Thoracic aorta (tissue), 2 donors: Measurements from ENCODE around the gene MROH8. TPM values are rescaled to one million over a fixed set of nuclear protein-coding genes. Genes with fewer than 3 reads are reported as not detected.

ENCODE experiments used
- ATAC-seq: fragments of 150-250 bp; one replicate; pipeline ENCODE4 v1.8.0; 2017; ENCODE audit warnings: low read depth; ENCODE audit not compliant: insufficient number of reproducible peaks, low FRiP score
- DNase-seq: peaks from one replicate; pipeline ENCODE4 v3.0.0-alpha.2; 2020; ENCODE audit warnings: low spot score
- H3K27ac ChIP-seq, 2 donors: fragments of 200-600 bp; sonication (generic); 1 replicate in 1 of 2; 2 replicates in 1 of 2; pipeline ENCODE4 v1.5.1; 2016; ENCODE audit warnings: mild to moderate bottlenecking in 2 of 2, moderate library complexity in 2 of 2
- H3K27me3 ChIP-seq: fragments of 200-600 bp; sonication (generic); replicated peaks from 2 replicates; pipeline ENCODE4 v1.6.0; 2016; ENCODE audit warnings: mild to moderate bottlenecking; ENCODE audit not compliant: insufficient read depth
- H3K36me3 ChIP-seq: fragments of 200-600 bp; sonication (generic); one replicate; pipeline ENCODE4 v1.5.1; 2016
- H3K4me1 ChIP-seq, 2 donors: fragments of 200-600 bp; sonication (generic); 1 replicate in 1 of 2; 2 replicates in 1 of 2; pipeline versions ENCODE4 v1.5.1 to v1.6.0; 2016; ENCODE audit warnings: low read depth in 2 of 2, mild to moderate bottlenecking in 1 of 2; ENCODE audit not compliant: control insufficient read depth in 1 of 2
- H3K4me3 ChIP-seq: fragments of 200-600 bp; sonication (generic); 2 replicates; pipeline ENCODE4 v1.5.1; 2016; ENCODE audit warnings: mild to moderate bottlenecking
- H3K9me3 ChIP-seq: fragments of 200-600 bp; sonication (generic); 2 replicates; pipeline ENCODE4 v1.5.1; 2016
- CTCF ChIP-seq: fragments of 200-600 bp; sonication (generic); IDR thresholded peaks from one replicate; pipeline ENCODE4 v1.5.1; 2019; ENCODE audit warnings: antibody characterized with exemption
- total RNA-seq, 2 donors: library from RNA; depleted of rRNA; stranded (reverse); fragments of >200 nt; gene quantifications; one replicate each; pipeline versions ENCODE4 v1.1.0 to v1.2.3, GENCODE V29; 2016

MROH8 gene
- total RNA-seq, 2 donors from 2014 or later: 1.6 to 12.7 TPM

GRCh38 chr20:37123441-37123840 lies 55.9 kb downstream of the MROH8 start:
- Histone ChIP-seq H3K27me3 (no peaks in the 10 kb centered on the region), H3K9me3 (no peaks in the 10 kb centered on the region), H3K27ac (no peak overlapping the region), H3K4me1 (no peaks in the 10 kb centered on the region), H3K36me3 (no peaks in the 10 kb centered on the region), H3K4me3 (no peak overlapping the region)
- TF ChIP-seq CTCF: no peak
- ATAC-seq (no peak), DNase-seq (no peak)

- Histone ChIP-seq H3K9me3 (no peaks in the 10 kb centered on the region), H3K27me3 (no peaks in the 10 kb centered on the region), H3K36me3 (no peaks in the 10 kb centered on the region), H3K27ac (no peak overlapping the region), H3K4me3 (no peak overlapping the region), H3K4me1 (no peaks in the 10 kb centered on the region)
- no peak for TF ChIP-seq CTCF
- no peak for DNase-seq
- no peak for ATAC-seq
Observed at GRCh38 chr20:37120497-37120896, 58.9 kb downstream of the MROH8 start.

- no peaks in the 10 kb centered on the region for H3K36me3 ChIP-seq
- ATAC-seq (no peak), DNase-seq (no peak)
- H3K4me1 ChIP-seq: no peaks in the 10 kb centered on the region
- no peak for TF ChIP-seq CTCF
- no peak overlapping the region for H3K4me3 ChIP-seq
- H3K9me3 ChIP-seq: no peaks in the 10 kb centered on the region
- no peak overlapping the region for H3K27ac ChIP-seq
- no peaks in the 10 kb centered on the region for H3K27me3 ChIP-seq
Observed at GRCh38 chr20:37119356-37120036, 59.9 kb downstream of the MROH8 start.

GRCh38 chr20:37114012-37114411 lies 65.3 kb downstream of the MROH8 start:
- no peaks in the 10 kb centered on the region for H3K36me3 ChIP-seq
- DNase-seq (no peak), ATAC-seq (no peak)
- no peak for TF ChIP-seq CTCF
- no peaks in the 10 kb centered on the region for H3K9me3 ChIP-seq
- H3K27ac ChIP-seq: no peak overlapping the region
- no peaks in the 10 kb centered on the region for H3K27me3 ChIP-seq
- no peaks in the 10 kb centered on the region for H3K4me1 ChIP-seq
- H3K4me3 ChIP-seq: no peak overlapping the region

- no peak for DNase-seq
- no peaks in the 10 kb centered on the region for H3K36me3 ChIP-seq
- H3K9me3 ChIP-seq: no peaks in the 10 kb centered on the region
- no peak for TF ChIP-seq CTCF
- no peak for ATAC-seq
- H3K27me3 ChIP-seq: no peaks in the 10 kb centered on the region
- H3K4me3 ChIP-seq: no peak overlapping the region
- H3K4me1 ChIP-seq: no peaks in the 10 kb centered on the region
- H3K27ac ChIP-seq: no peak overlapping the region
Observed at GRCh38 chr20:37111926-37112455, 67.4 kb downstream of the MROH8 start.
